ENCODE results near the gene TBXA2R.

Gene TBXA2R

DNA sequence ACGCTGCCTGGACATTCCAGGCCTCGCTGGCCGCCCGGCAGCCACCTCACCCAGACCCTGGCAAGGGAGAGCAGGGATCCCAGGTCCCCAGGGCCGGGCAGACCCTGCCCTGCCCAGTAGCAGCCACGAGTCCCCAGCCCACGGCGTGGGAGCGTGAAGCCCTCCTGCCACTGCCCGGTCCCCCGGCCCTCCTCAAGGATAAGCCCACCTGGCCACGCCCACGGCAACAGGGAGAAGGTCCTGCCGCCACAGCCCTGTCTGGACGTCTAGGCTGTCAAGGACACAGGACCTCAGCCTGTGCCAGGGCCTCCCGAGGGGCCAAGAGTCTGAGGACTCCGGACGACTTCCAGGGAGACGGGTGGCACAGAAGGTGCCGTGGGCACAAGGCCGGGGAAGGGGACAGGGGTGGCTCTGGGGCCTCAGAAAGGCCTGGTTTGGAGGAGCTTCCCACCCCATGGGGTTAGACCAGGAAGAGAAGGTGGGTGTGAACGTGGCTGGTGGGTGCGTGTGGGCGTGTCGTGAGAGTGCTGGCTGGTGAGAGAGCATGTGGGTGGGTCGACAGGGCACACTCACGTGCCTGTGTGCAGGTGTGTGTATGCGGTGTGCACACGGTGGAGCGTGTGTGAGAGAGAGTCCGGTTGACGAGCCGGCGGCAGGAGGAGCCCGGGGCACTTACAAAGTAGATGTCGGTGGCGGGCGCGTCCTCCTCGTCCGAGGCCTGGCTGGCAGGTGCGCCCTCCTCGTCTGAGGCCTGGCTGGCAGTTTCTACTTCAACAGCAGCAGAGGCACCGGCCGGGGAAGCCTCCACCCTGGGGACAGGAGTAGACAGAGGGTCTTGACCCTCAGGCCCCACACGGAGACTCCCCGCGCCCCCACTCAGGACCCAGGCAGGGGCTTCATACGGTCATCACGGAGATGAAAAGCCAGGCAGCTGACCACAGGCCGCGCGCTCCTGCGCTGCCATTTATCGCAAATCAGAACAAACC, 31.8 kb upstream of the TBXA2R start:
- no peaks in the 10 kb centered on the region for H3K27me3 ChIP-seq (ENCODE audit: insufficient read depth, low read length, poor library complexity, severe bottlenecking)
- H3K36me3 ChIP-seq (ENCODE audit: insufficient read depth, low read length) = no peaks in the 10 kb centered on the region
- TF ChIP-seq, protein P1, sequence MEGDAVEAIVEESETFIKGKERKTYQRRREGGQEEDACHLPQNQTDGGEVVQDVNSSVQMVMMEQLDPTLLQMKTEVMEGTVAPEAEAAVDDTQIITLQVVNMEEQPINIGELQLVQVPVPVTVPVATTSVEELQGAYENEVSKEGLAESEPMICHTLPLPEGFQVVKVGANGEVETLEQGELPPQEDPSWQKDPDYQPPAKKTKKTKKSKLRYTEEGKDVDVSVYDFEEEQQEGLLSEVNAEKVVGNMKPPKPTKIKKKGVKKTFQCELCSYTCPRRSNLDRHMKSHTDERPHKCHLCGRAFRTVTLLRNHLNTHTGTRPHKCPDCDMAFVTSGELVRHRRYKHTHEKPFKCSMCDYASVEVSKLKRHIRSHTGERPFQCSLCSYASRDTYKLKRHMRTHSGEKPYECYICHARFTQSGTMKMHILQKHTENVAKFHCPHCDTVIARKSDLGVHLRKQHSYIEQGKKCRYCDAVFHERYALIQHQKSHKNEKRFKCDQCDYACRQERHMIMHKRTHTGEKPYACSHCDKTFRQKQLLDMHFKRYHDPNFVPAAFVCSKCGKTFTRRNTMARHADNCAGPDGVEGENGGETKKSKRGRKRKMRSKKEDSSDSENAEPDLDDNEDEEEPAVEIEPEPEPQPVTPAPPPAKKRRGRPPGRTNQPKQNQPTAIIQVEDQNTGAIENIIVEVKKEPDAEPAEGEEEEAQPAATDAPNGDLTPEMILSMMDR (conservative IDR thresholded peaks at IDR 0.05; ENCODE audit: low read length) = no peak
- no peak for TF ChIP-seq EZH2phosphoT487 (IDR thresholded peaks at IDR 0.05; ENCODE audit: borderline replicate concordance)
- H3K4me3 ChIP-seq (ENCODE audit: low read length, poor library complexity, severe bottlenecking) = no peak overlapping the region
- no peaks in the 10 kb centered on the region for H3K9me2 ChIP-seq (replicated peaks; ENCODE audit: low read depth, low read length)
- no peaks in the 10 kb centered on the region for H3K9me3 ChIP-seq (ENCODE audit: insufficient read depth, low read depth, low read length)
- H3K9ac ChIP-seq (ENCODE audit: low read depth, low read length, poor library complexity, severe bottlenecking) = no peak overlapping the region
- no peaks in the 10 kb centered on the region for H3K4me1 ChIP-seq (ENCODE audit: insufficient read depth, low read length, poor library complexity, severe bottlenecking)
- no peaks in the 10 kb centered on the region for H3K79me2 ChIP-seq (ENCODE audit: insufficient read depth, low read length)
- no peak overlapping the region for H3K4me2 ChIP-seq (ENCODE audit: low read depth, low read length, poor library complexity, severe bottlenecking)
- no peak overlapping the region for H2AFZ ChIP-seq (ENCODE audit: low read length)
- no peaks in the 10 kb centered on the region for H3F3A ChIP-seq (ENCODE audit: low read depth)
- no peaks in the 10 kb centered on the region for H4K20me1 ChIP-seq (ENCODE audit: insufficient read depth, low read length, poor library complexity, severe bottlenecking)

GRCh38 chr19:3637621-3638020, 30.9 kb upstream of the TBXA2R start:
- H3K9ac ChIP-seq (ENCODE audit: low read depth, low read length, poor library complexity, severe bottlenecking) = no peak overlapping the region
- H3K27me3 ChIP-seq (ENCODE audit: insufficient read depth, low read length, poor library complexity, severe bottlenecking) = no peaks in the 10 kb centered on the region
- H2AFZ ChIP-seq (ENCODE audit: low read length) = no peak overlapping the region
- H3K4me1 ChIP-seq (ENCODE audit: insufficient read depth, low read length, poor library complexity, severe bottlenecking) = no peaks in the 10 kb centered on the region
- no peaks in the 10 kb centered on the region for H3K36me3 ChIP-seq (ENCODE audit: insufficient read depth, low read length)
- no peaks in the 10 kb centered on the region for H3K79me2 ChIP-seq (ENCODE audit: insufficient read depth, low read length)
- H3F3A ChIP-seq (ENCODE audit: low read depth) = no peaks in the 10 kb centered on the region
- H3K4me2 ChIP-seq (ENCODE audit: low read depth, low read length, poor library complexity, severe bottlenecking) = no peak overlapping the region
- TF ChIP-seq EZH2phosphoT487 (IDR thresholded peaks at IDR 0.05; ENCODE audit: borderline replicate concordance) = no peak
- TF ChIP-seq, protein P1 (conservative IDR thresholded peaks at IDR 0.05; ENCODE audit: low read length) = no peak
- H3K9me2 ChIP-seq (replicated peaks; ENCODE audit: low read depth, low read length) = no peaks in the 10 kb centered on the region
- H3K9me3 ChIP-seq (ENCODE audit: insufficient read depth, low read depth, low read length) = no peaks in the 10 kb centered on the region
- H3K4me3 ChIP-seq (ENCODE audit: low read length, poor library complexity, severe bottlenecking) = no peak overlapping the region
- H4K20me1 ChIP-seq (ENCODE audit: insufficient read depth, low read length, poor library complexity, severe bottlenecking) = no peaks in the 10 kb centered on the region

DNA sequence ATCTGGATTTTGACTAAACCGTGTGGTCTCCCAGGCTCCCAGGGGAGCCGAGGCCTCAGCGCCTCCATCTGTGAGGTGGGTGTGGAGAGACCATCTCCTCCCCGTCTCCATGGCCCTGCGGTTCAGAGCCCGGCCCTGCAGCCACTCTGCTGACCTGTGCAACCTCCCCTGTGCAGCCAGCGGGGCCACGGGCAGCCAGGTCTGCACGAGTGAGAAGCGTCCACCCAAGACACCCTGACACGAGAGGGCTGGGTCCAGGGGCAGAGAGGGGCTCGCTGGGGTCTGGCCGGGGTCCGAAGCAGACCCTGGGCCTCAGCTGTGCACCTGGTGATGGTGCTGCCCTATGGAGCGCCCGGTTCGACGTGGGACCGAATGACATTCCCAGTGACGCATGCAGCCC, 30.3 kb upstream of the TBXA2R start:
- Histone ChIP-seq H4K20me1 (ENCODE audit: insufficient read depth, low read length, poor library complexity, severe bottlenecking) (no peaks in the 10 kb centered on the region), H3K9ac (ENCODE audit: low read depth, low read length, poor library complexity, severe bottlenecking) (no peak overlapping the region), H3K9me3 (ENCODE audit: insufficient read depth, low read depth, low read length) (no peaks in the 10 kb centered on the region), H3K79me2 (ENCODE audit: insufficient read depth, low read length) (no peaks in the 10 kb centered on the region), H3K9me2 (replicated peaks; ENCODE audit: low read depth, low read length) (no peaks in the 10 kb centered on the region), H3F3A (ENCODE audit: low read depth) (no peaks in the 10 kb centered on the region), H2AFZ (ENCODE audit: low read length) (no peak overlapping the region), H3K36me3 (ENCODE audit: insufficient read depth, low read length) (no peaks in the 10 kb centered on the region), H3K4me2 (ENCODE audit: low read depth, low read length, poor library complexity, severe bottlenecking) (no peak overlapping the region), H3K27me3 (ENCODE audit: insufficient read depth, low read length, poor library complexity, severe bottlenecking) (no peaks in the 10 kb centered on the region), H3K4me3 (ENCODE audit: low read length, poor library complexity, severe bottlenecking) (no peak overlapping the region), H3K4me1 (ENCODE audit: insufficient read depth, low read length, poor library complexity, severe bottlenecking) (no peaks in the 10 kb centered on the region)
- no peak for TF ChIP-seq EZH2phosphoT487 (IDR thresholded peaks at IDR 0.05; ENCODE audit: borderline replicate concordance)
- TF ChIP-seq, protein P1 (conservative IDR thresholded peaks at IDR 0.05; ENCODE audit: low read length) = no peak

Measured in Loucy (cell line).